Thyroid gland (tissue), 4 donors: ENCODE data around the gene DNAH9. TPM values are rescaled to one million over a fixed set of nuclear protein-coding genes. Genes with fewer than 3 reads are reported as not detected.

Experiments
- DNase-seq, 2 donors: peaks; one replicate each; pipeline ENCODE4 v3.0.0-alpha.2; 2019
- H3K27ac ChIP-seq, 3 donors: fragments of 200-600 bp; sonication (generic); 1 replicate in 2 of 3; 2 replicates in 1 of 3; pipeline ENCODE4 v1.5.1; 2016 to 2019; ENCODE audit warnings: mild to moderate bottlenecking in 1 of 3, moderate library complexity in 1 of 3
- H3K27me3 ChIP-seq: fragments of 200-600 bp; sonication (generic); one replicate; pipeline ENCODE4 v1.5.1; 2019
- H3K36me3 ChIP-seq, 2 donors: fragments of 200-600 bp; sonication (generic); one replicate each; pipeline ENCODE4 v1.5.1; 2016 to 2019
- H3K4me1 ChIP-seq, 2 donors: fragments of 200-600 bp; sonication (generic); one replicate each; pipeline ENCODE4 v1.5.1; 2017 to 2019
- H3K4me3 ChIP-seq, 3 donors: fragments of 200-600 bp; sonication (generic); replicated peaks in 1 of 3; 1 replicate in 2 of 3; 2 replicates in 1 of 3; pipeline ENCODE4 v1.5.1; 2016; ENCODE audit warnings: mild to moderate bottlenecking in 1 of 3
- H3K9me3 ChIP-seq: fragments of 200-600 bp; sonication (generic); one replicate; pipeline ENCODE4 v1.5.1; 2017
- CTCF ChIP-seq, 6 experiments: fragments of 200-600 bp in 3 of 6; fragments of 450-650 bp in 3 of 6; sonication (generic) in 3 of 6; IDR thresholded peaks; one replicate each; pipeline ENCODE4 v1.5.1; 2016 to 2019; ENCODE audit warnings: antibody characterized with exemption in 6 of 6, mild to moderate bottlenecking in 2 of 6, inconsistent platforms in 1 of 6, moderate library complexity in 1 of 6
- POLR2A ChIP-seq, 2 donors: fragments of 450-650 bp; IDR thresholded peaks; one replicate each; pipeline ENCODE4 v1.6.1; 2017; ENCODE audit warnings: antibody characterized with exemption in 2 of 2, mild to moderate bottlenecking in 2 of 2, moderate library complexity in 1 of 2
- WGBS, 2 donors: methylation state at CpG; one replicate each; pipeline ENCODE4 v1.1.5; 2017; 5-methylcytosine and 5-hydroxymethylcytosine counted together
- intact Hi-C: fragments of 100-400 bp; cut with DNase I; formaldehyde crosslinking; loops from one replicate; pipeline ENCODE4 v1.15.1; 2023
- total RNA-seq, 4 donors: library from RNA; depleted of rRNA; stranded (reverse); fragments of >200 nt; gene quantifications; one replicate each; pipeline ENCODE4 v1.2.3, GENCODE V29; 2016

The DNAH9 gene
- total RNA-seq, 4 donors from 2014 or later: under 0.01 to 4.3 (median 2.3) TPM

GRCh38 chr17:11991461-11991860, 393.2 kb downstream of the DNAH9 start:
- WGBS, 2 donors: 68 to 71% methylated on average over 4 of the region's 4 CpGs
- Histone ChIP-seq H3K36me3 (peaks cover 0 to 13% of the 10 kb centered on the region in 2 donors), H3K9me3 (no peaks in the 10 kb centered on the region), H3K27me3 (no peaks in the 10 kb centered on the region), H3K4me3 (no peak overlapping the region), H3K27ac (no peak overlapping the region), H3K4me1 (peaks cover 0 to 7% of the 10 kb centered on the region in 2 donors)
- TF ChIP-seq CTCF (IDR thresholded peaks at IDR 0.05): no peak
- TF ChIP-seq POLR2A (IDR thresholded peaks at IDR 0.05): no peak
- intact Hi-C loops: no loop called here
- DNase-seq: no peak

GRCh38 chr17:11996722-11997146, 398.5 kb downstream of the DNAH9 start:
- intact Hi-C loops: no loop called here

GRCh38 chr17:11997147-11997971, 399.1 kb downstream of the DNAH9 start, which contains the start of gene ZNF18:
TSS of gene ZNF18 (minus strand) at chr17:11997475. CDS start at chr17:11992829, 4,646 bp downstream.
- Histone ChIP-seq H3K36me3 (no peaks in the 10 kb centered on the region), H3K27ac (peak within 1 kb of the TSS; percentile 43 to 77 (median 76)), H3K9me3 (no peaks in the 10 kb centered on the region), H3K4me1 (peaks cover 0 to 9% of the 10 kb centered on the region in 2 donors), H3K27me3 (no peaks in the 10 kb centered on the region), H3K4me3 (peak within 1 kb of the TSS; percentile 51 to 86 (median 74))
- 1 to 2% methylated on average over 22 to 36 of the region's 74 CpGs for WGBS, 2 donors
- intact Hi-C loops: no loop called here
- DNase-seq: peak; percentile 96 to 98
- TF ChIP-seq CTCF (IDR thresholded peaks at IDR 0.05): peak in 1 of 6 experiments; percentile 8
- peak; percentile 71 to 98 for TF ChIP-seq POLR2A (IDR thresholded peaks at IDR 0.05)

More at GRCh38 chr17:11996722-11997146, 398.5 kb downstream of the DNAH9 start:
- Histone ChIP-seq H3K4me3 (peak overlapping the region; percentile 51 to 86 (median 74)), H3K4me1 (peaks cover 0 to 9% of the 10 kb centered on the region in 2 donors), H3K9me3 (no peaks in the 10 kb centered on the region), H3K27ac (peak overlapping the region; percentile 43 to 77 (median 76)), H3K36me3 (no peaks in the 10 kb centered on the region), H3K27me3 (no peaks in the 10 kb centered on the region)
- WGBS, 2 donors: 1 to 2% methylated on average over 8 to 14 of the region's 14 CpGs
- TF ChIP-seq POLR2A (IDR thresholded peaks at IDR 0.05) (no peak), CTCF (IDR thresholded peaks at IDR 0.05) (peak in 2 of 6 experiments; percentile 2 to 30)
- DNase-seq: peak in 1 of 2 donors; percentile 21

GRCh38 chr17:11997972-11998233, 399.6 kb downstream of the DNAH9 start:
- Histone ChIP-seq H3K4me1 (peaks cover 0 to 9% of the 10 kb centered on the region in 2 donors), H3K27me3 (no peaks in the 10 kb centered on the region), H3K27ac (peak overlapping the region in 2 of 3 donors; percentile 55 to 77), H3K36me3 (no peaks in the 10 kb centered on the region), H3K9me3 (no peaks in the 10 kb centered on the region), H3K4me3 (peak overlapping the region in 2 of 3 donors; percentile 36 to 74)
- no peak for TF ChIP-seq CTCF (IDR thresholded peaks at IDR 0.05)
- TF ChIP-seq POLR2A (IDR thresholded peaks at IDR 0.05): no peak
- intact Hi-C loops: no loop called here
- DNase-seq: no peak
- WGBS, 2 donors: 60 to 73% methylated on average over 4 of the region's 4 CpGs

GRCh38 chr17:11999696-12000095, 401.4 kb downstream of the DNAH9 start:
- no peak for DNase-seq
- H3K4me1 ChIP-seq: peaks cover 0 to 9% of the 10 kb centered on the region in 2 donors
- no peak overlapping the region for H3K27ac ChIP-seq
- 89 to 92% methylated on average over 5 of the region's 5 CpGs for WGBS, 2 donors
- no peaks in the 10 kb centered on the region for H3K27me3 ChIP-seq
- H3K36me3 ChIP-seq: no peaks in the 10 kb centered on the region
- TF ChIP-seq POLR2A (IDR thresholded peaks at IDR 0.05) (no peak), CTCF (IDR thresholded peaks at IDR 0.05) (no peak)
- H3K9me3 ChIP-seq: no peaks in the 10 kb centered on the region
- H3K4me3 ChIP-seq: no peak overlapping the region
- intact Hi-C loops: no loop called here
